NCI-H1436 treated with DMSO at 0.1 percent for 48 hours (cell line): ENCODE data around the gene TSPOAP1.

ENCODE experiments used
- DNase-seq: peaks from one replicate; lab custom pipeline; 2025; lab: John Stamatoyannopoulos, UW

The TSPOAP1 gene

GRCh38 chr17:58276423-58276822 is 52.2 kb downstream of the TSPOAP1 start:
- DNase-seq = no peak

DNA sequence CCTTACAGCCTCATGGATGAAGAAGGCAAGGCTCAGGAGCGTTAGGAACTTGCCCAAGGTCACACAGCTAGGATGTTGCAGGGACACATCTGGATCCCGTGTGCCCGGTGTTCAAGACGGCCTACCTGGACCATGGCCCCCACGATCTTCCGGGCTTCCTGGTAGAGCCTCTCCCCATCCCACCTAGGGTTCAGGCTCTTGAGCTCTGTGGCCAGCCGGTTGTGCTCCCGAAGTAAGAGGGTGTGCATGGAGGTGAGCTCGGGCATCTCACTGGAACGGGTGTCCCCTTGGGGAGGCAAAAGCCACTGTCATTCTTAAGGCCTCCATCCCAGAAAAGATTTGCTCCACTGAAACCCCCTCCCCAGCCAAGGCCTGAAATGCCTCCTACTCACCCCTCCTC is 53.2 kb downstream of the TSPOAP1 start:
- no peak for DNase-seq

- DNase-seq = no peak
Observed at GRCh38 chr17:58273453-58274104, 55.0 kb downstream of the TSPOAP1 start.

DNA sequence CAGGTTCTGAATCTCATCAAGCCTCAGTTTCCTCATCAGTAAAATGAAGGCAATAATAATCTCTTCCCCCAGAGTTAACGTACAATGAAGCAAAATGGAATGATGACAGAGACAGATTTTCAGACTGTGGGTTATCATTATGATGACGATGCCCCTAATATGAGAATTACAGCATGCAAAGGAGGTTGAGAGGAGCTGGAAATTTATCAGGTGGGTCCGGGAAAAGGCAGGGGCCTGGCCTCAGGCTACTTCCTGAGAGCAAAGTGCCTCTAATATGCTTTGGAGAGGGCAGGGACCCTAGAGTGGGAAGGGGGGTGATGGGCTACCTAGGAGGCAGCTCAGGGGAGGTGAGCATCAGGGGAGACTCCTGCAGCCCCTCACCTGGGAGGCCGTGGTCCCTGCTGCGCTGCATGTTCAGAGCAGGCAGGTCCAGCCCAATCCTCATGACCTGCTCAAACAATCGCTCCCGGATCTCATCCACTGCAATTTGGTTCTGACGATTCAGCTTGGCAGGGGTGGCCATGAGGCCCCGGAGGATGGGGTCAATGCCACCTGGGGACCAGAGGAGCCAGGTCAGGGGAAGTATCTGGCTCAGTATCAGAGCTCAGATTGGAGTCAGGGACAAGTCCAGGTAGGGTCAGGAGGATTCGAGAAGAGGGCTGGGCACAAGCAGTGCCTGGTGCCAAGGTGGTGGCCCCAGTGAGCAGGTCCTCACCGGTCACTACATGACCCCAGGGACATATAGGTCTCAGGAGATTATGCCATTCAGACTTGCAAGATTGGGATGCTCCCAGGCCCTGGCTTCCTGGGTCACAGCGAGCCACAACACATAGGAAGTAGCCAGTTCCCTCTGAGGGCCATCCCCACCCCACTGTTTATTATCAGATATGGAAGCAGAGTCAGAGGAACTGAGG is 56.0 kb downstream of the TSPOAP1 start:
- DNase-seq = no peak

- no peak for DNase-seq
Observed at GRCh38 chr17:58271216-58271931, 57.2 kb downstream of the TSPOAP1 start.

DNA sequence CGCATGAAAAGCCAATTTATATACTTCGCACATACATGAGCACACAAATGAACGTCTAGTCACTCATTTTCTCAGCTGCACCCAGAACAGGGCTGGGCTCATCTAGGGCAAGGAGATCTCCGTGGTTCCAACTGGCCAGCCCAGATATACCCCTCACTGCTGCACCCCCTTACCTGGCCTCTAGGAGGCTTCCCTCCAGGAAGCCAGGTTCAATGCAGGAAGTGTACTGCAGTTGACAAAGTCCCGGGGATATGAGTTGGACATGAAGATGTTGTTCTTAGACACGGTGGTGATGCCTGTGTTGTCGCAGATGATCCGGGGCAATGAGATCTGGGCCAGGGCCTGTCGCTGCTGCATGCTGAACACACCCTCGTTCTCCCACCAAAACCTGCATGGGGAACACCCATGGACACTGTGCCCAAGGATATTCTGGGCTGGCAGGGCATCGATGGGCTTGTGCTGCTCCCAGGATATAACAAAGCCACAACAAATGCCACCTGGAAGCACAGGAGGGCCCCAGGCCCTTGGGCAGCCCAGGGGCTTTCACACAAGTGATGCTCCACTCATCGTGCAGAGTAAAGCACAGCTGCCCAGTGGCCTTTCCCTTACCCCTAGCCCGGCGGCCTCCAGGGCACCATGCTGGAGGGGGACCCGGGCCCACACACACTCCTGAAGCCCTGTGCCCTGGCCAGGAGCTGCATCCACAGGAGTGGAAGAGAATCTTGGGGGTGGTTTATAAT is 57.9 kb downstream of the TSPOAP1 start:
- DNase-seq = no peak

DNA sequence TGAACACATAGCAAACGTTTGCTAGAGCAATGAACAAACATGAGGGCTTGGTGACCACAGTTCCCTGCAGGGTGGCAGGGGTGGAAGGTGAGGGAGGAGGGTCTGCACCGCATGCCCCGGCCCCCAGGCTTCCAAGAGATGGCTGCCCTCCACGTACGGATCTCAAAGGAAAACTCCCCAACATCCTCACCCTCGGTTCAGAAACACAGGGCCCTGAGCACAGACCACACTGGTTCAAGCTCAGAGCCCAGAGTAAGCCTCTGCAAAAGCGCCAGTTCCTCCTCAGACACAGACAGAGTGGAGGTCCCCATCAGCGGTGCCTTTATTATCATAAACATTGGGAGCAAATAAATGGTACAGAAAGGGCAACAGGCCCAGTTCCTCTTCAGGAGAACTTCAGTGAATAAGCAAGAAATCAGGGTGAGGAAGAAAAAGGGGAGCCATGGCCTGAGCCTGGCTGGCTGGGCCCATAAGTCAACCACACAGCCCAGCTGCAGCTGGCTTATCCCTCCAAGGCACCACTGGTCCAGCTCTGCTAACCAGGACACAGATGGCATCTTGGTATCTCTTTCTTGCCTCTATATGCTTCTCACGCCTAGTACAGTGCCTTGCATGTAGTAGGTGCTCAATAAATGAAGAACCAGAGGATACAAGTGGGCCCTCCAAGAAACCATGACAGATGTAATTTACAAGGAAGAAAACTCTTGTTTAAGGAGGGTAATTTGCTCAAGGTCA is 58.9 kb downstream of the TSPOAP1 start:
- DNase-seq = no peak

- DNase-seq = no peak
Observed at GRCh38 chr17:58268774-58269556, 59.6 kb downstream of the TSPOAP1 start.

DNA sequence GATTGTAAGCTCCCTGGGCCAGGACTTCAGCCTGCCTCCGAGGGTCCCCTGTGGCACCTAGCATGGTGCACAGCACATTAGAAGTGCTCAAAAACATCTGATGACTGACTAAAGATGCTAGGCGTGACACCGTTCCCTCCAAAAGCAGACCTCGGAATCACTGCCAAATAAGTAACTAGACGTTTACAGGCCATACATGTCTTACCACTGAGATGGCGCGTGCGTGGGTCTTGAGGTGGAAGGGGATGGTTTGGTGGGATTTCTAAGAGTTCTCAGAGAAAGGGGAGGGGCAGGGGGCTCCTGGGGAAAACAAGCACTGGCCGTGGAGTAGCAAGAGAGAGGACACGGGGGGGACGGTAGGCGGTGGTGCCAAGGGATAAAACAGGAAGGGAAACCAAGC is 60.3 kb downstream of the TSPOAP1 start:
- DNase-seq = no peak

- no peak for DNase-seq
Observed at GRCh38 chr17:58267347-58268324, 61.0 kb downstream of the TSPOAP1 start.

- no peak for DNase-seq
Observed at GRCh38 chr17:58265902-58266875, 62.4 kb downstream of the TSPOAP1 start.

GRCh38 chr17:58265271-58265670 is 63.3 kb downstream of the TSPOAP1 start:
- DNase-seq = no peak

DNA sequence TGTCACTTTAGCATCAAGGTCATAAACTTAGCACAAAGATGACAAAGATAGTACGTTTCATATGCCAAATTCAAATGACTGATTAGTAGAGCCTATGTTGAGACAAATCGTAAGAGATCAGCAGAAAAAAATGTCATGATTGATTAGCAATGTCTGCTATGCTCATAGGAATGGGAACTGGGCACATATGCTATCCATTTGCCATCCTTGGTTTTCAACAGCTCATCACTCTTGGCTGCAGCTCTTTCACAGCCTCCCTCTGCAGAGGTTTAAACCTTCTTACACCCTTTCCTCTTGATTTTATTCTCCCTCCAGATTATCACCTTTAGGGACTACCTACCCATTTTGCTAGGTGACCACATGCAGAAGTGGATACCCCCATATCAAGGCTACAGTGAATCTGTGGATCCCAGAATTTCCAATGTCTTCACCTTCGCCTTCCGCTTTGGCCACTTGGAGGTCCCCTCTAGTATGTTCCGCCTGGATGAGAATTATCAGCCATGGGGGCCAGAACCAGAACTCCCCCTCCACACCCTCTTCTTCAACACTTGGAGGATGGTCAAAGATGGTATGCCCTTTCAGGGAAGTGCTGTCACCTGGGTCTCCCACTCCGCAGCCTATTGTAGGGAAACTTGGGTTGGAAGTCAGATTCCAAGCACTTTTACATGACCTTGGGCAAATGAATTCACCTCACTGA is 64.0 kb downstream of the TSPOAP1 start:
- DNase-seq = no peak

DNA sequence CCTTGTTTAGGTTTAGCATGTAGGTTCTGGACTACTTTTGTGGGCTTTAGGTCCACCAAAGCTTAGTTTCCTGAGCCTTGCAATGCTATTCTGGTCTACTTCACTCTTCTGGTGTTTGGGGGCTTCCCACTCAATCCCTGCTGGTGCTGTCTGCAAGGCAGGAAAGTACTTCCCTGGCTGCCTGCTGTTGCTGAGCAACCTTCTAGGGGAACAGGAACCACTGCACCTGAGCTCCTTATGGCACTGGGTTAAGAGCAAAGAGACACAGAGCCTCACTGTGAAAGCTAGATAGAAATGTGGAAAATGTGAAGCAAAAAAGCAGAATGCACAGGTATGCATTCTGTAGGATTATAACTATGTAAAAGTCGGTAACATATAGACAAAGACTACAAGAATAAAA is 64.8 kb downstream of the TSPOAP1 start:
- no peak for DNase-seq

DNA sequence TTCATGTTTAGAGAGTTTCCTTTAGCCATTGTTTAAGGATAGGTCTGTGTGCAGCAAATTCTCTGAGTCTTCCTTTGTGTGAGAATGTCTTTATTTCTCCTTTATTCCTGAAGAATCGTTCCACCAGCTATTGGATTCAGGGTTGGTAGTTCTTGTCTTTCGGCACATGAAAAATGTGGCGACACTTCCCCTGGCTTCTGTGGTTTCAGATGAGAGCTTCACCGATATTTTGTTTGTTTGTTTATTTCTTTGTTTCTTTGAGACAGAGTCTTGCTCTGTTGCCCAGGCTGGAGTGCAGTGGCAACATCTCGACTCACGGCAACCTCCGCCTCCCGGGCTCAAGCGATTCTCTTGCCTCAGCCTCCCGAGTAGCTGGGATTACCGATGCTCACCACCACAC is 66.4 kb downstream of the TSPOAP1 start:
- no peak for DNase-seq

- DNase-seq = no peak
Observed at GRCh38 chr17:58254803-58255202, 73.8 kb downstream of the TSPOAP1 start.

DNA sequence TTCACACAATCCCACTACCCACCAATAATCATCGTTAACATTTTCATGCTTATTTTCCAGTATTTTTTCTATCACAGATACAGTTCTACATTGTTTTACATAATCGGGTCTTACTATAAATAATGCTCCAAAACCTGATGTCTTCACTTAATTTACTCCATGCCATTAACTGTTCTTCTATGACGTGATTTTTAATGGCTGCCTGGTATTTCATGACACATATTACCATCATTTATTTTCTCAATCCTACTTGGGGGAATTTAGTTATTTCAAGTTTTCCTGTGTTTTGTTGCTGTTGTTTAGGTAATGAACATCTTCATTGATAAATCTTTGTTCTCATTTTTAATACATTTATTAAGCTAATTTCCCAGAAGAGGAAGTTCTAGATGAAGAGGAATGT is 75.5 kb downstream of the TSPOAP1 start:
- DNase-seq = no peak

DNA sequence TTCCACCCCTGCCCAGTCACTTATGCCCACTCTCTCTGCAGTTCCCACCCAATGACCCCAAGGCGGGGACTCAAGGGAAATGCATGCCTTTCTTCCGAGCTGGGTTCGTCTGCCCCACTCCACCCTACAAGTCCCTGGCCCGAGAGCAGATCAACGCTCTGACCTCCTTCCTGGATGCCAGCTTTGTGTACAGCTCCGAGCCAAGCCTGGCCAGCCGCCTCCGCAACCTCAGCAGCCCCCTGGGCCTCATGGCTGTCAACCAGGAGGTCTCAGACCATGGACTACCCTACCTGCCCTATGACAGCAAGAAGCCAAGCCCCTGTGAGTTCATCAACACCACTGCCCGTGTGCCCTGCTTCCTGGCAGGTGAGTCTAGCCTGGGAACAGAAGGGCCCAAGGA is 76.5 kb downstream of the TSPOAP1 start:
- no peak for DNase-seq
